Fibroblast of mammary gland (primary cell): ENCODE data around the gene LACTB.

Experiments
- DNase-seq: peaks from one replicate; pipeline ENCODE4 v3.0.0-alpha.2; 2010; ENCODE audit warnings: low read depth
- H3K4me3 ChIP-seq: 2 replicates; pipeline ENCODE4 v1.5.1; 2011; ENCODE audit warnings: low read depth, mild to moderate bottlenecking, low read length, moderate library complexity; ENCODE audit not compliant: control insufficient read depth
- CTCF ChIP-seq: conservative IDR thresholded peaks from 2 replicates; pipeline ENCODE4 v1.5.1; 2011; ENCODE audit warnings: low read depth, low read length, inconsistent platforms; ENCODE audit not compliant: control insufficient read depth, insufficient read depth

LACTB gene

GRCh38 chr15:63165166-63165859 lies 43.7 kb downstream of the LACTB start:
- H3K4me3 ChIP-seq: no peak overlapping the region
- TF ChIP-seq CTCF: no peak
- no peak for DNase-seq

GRCh38 chr15:63166219-63166618 lies 44.6 kb downstream of the LACTB start:
- H3K4me3 ChIP-seq: no peak overlapping the region
- DNase-seq: peak; percentile 31
- TF ChIP-seq CTCF: peak; percentile 20

GRCh38 chr15:63169788-63170187 lies 48.1 kb downstream of the LACTB start:
- TF ChIP-seq CTCF: no peak
- DNase-seq: no peak
- no peak overlapping the region for H3K4me3 ChIP-seq

DNA sequence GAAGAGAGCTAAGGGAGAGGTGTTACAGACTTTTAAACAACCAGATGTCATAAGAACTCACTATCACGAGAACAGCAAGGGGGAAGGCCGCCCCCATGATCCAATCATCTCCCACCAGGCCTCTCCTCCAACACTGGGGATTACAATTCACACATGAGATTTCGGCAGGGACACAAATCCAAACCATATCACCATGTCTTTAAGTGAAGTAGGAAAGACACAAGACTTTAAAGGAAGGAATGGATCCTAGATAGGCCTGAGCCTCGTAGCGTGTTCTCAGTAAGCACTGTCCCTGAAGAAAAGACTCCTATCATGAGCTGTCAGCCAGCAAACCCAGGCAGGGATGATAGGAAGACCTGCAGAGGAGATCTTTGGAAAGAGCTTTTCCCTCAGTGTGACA lies 50.7 kb downstream of the LACTB start:
- H3K4me3 ChIP-seq: no peak overlapping the region
- DNase-seq: no peak
- TF ChIP-seq CTCF: no peak

DNA sequence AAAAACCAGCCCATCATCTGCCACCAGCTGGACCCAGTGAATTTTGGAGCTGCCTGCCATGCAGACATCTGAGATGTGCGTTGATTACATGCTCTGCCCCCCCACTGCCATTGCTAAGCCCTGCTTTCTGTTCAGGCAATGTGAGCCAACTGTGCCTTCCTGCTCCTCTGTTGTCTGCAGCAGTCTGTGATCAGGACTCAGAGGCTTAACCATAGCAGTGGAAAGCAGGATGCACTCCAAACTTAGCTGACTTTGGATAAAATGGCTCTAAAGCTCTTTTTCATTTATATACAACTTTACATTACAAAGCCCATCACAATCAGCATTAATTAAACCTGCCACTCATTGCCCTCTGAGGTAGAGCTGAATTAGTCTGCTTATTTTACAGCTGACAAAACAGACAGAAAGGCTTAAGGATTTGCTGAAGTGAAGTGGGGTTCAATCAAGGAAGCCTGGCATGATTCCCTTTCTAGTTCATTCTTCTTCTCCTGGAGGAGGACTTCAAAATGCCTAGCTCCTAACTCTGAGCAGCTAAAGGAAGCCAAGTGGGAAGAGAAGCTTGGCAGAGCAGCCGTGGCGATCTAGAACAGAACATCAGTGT lies 51.3 kb downstream of the LACTB start:
- TF ChIP-seq CTCF: no peak
- no peak for DNase-seq
- no peak overlapping the region for H3K4me3 ChIP-seq

DNA sequence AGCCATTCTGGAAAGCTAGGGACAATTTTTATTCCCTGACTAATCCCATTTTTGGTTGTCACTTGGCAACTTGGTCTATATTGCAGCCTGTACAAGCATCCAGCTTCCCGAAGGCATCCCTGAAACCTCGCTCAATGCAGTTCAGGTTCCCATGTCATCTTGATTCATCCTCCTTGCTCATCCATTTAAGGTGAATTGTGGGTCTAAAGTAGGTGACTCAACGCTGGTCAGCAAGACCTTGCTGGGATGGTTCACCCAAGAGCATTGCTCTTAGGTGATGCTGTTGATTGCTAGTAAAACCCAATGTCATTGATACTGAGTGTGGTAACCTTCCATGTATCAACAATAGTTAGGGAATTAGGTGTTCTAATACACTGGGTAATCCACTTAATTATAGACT lies 54.6 kb downstream of the LACTB start:
- TF ChIP-seq CTCF: no peak

More for the DNA sequence above, 54.6 kb downstream of the LACTB start:
- peak; percentile 61 for DNase-seq
- no peak overlapping the region for H3K4me3 ChIP-seq
